T-cell (primary cell): ENCODE measurements around the gene DLX6. TPM values are rescaled to one million over a fixed set of nuclear protein-coding genes. Genes with fewer than 3 reads are reported as not detected.

Source experiments
- ATAC-seq, 4 experiments: fragments of 200-7000 bp in 3 of 4; fragments of 150-1000 bp in 1 of 4; cut with Tn5 transposase; replicated peaks in 1 of 4; 1 replicate in 3 of 4; 2 replicates in 1 of 4; pipeline ENCODE4 v1.10.0; 2021; ENCODE audit warnings: moderate library complexity in 3 of 4, mild to moderate bottlenecking in 2 of 4, moderate number of reproducible peaks in 1 of 4
- CTCF ChIA-PET, 2 donors: fragments of 300-600 bp; sonication (Branson Sonifier 250); formaldehyde crosslinking; loops; one replicate each; lab custom pipeline; 2022; ENCODE audit warnings: antibody characterized with exemption in 2 of 2; lab: Charles Lee
- POLR2A ChIA-PET, 2 donors: fragments of 300-600 bp; sonication (Branson Sonifier 250); formaldehyde crosslinking; loops; one replicate each; lab custom pipeline; 2022; ENCODE audit warnings: antibody characterized with exemption in 2 of 2; lab: Charles Lee
- DNase-seq, 35 experiments: peaks; one replicate each; pipeline versions ENCODE4 v3.0.0 to v3.0.0-alpha.2; 2013 to 2023
- H3K27ac ChIP-seq: one replicate; pipeline ENCODE4 v1.5.1; 2013; ENCODE audit warnings: low read length
- H3K27me3 ChIP-seq, 2 experiments: replicated peaks in 1 of 2; 1 replicate in 1 of 2; 2 replicates in 1 of 2; pipeline versions ENCODE4 v1.6.1 to v1.7.0; 2013; ENCODE audit warnings: low read length in 1 of 2, mixed read lengths in 1 of 2; ENCODE audit not compliant: control insufficient read depth in 2 of 2, insufficient read depth in 2 of 2; ENCODE audit errors: extremely low read depth in 1 of 2
- H3K36me3 ChIP-seq, 2 donors: 1 replicate in 1 of 2; 2 replicates in 1 of 2; pipeline versions ENCODE4 v1.6.1 to v1.7.0; 2013; ENCODE audit warnings: low read length in 1 of 2; ENCODE audit not compliant: control insufficient read depth in 2 of 2, insufficient read depth in 1 of 2; ENCODE audit errors: extremely low read depth in 1 of 2
- H3K4me1 ChIP-seq, 2 experiments: 1 replicate in 1 of 2; 2 replicates in 1 of 2; pipeline versions ENCODE4 v1.6.1 to v1.7.0; 2013; ENCODE audit warnings: low read length in 2 of 2, mixed read lengths in 1 of 2; ENCODE audit not compliant: insufficient read depth in 2 of 2, control insufficient read depth in 1 of 2; ENCODE audit errors: extremely low read depth in 1 of 2
- H3K4me3 ChIP-seq, 2 donors: 1 replicate in 1 of 2; 2 replicates in 1 of 2; pipeline versions ENCODE4 v1.5.1 to v1.7.0; 2013; ENCODE audit warnings: mild to moderate bottlenecking in 2 of 2, low read length in 1 of 2, moderate library complexity in 1 of 2; ENCODE audit not compliant: control insufficient read depth in 1 of 2; ENCODE audit errors: extremely low read depth in 1 of 2
- H3K9me3 ChIP-seq: 2 replicates; pipeline ENCODE4 v1.7.0; 2013
- H3K27ac Mint-ChIP-seq, 2 donors: one replicate each; pipeline ENCODE4 v1.8.0; 2020 to 2021; ENCODE audit warnings: mild to moderate bottlenecking in 2 of 2, mixed read lengths in 2 of 2
- H3K27me3 Mint-ChIP-seq, 2 donors: one replicate each; pipeline ENCODE4 v1.8.0; 2021 to 2022; ENCODE audit warnings: mixed read lengths in 2 of 2
- H3K36me3 Mint-ChIP-seq: one replicate; pipeline ENCODE4 v1.8.0; 2021; ENCODE audit warnings: mixed read lengths
- H3K4me1 Mint-ChIP-seq, 3 donors: one replicate each; pipeline ENCODE4 v1.8.0; 2020 to 2022; ENCODE audit warnings: mixed read lengths in 3 of 3, mild to moderate bottlenecking in 1 of 3
- H3K4me3 Mint-ChIP-seq, 3 donors: one replicate each; pipeline ENCODE4 v1.8.0; 2020 to 2022; ENCODE audit warnings: mild to moderate bottlenecking in 3 of 3, mixed read lengths in 3 of 3, moderate library complexity in 3 of 3
- H3K9me3 Mint-ChIP-seq, 3 donors: one replicate each; pipeline ENCODE4 v1.8.0; 2020 to 2022; ENCODE audit warnings: mixed read lengths in 3 of 3
- WGBS: methylation state at CpG from one replicate; pipeline ENCODE4 v1.1.5; 2013; ENCODE audit warnings: missing lambda C conversion rate; ENCODE audit not compliant: insufficient coverage; 5-methylcytosine and 5-hydroxymethylcytosine counted together
- total RNA-seq, 35 experiments: library from RNA in 6 of 35; stranded (reverse) in 6 of 35; fragments of 120-200 nt in 1 of 35; gene quantifications; one replicate each; pipeline versions ENCODE4 v1.2.1 to v1.2.4 and lab custom pipeline; 2013 to 2026

The DLX6 gene
- total RNA-seq, 5 donors from 2014 or later (not counting 1 experiment from before 2014, with no cell fraction given) = not detected

GRCh38 chr7:97008275-97008917, 3.0 kb downstream of the DLX6 start:
- DNase-seq (no peak), ATAC-seq (no peak)
- Histone ChIP-seq H3K4me3 (no peak overlapping the region), H3K9me3 (peaks cover 3% of the 10 kb centered on the region), H3K27ac (no peak overlapping the region), H3K4me1 (peaks cover 0 to 34% of the 10 kb centered on the region in 2 experiments), H3K27me3 (peaks cover 18 to 60% of the 10 kb centered on the region in 2 experiments), H3K36me3 (no peaks in the 10 kb centered on the region)
- H3K4me3 Mint-ChIP-seq = no peak overlapping the region
- H3K27ac Mint-ChIP-seq = no peak overlapping the region
- H3K4me1 Mint-ChIP-seq = peaks cover 17 to 23% (median 18%) of the 10 kb centered on the region in 3 donors
- ChIA-PET CTCF (interaction anchor here in 1 of 2 donors (0.6 kb wide), 1 partner anchor 829 kb away, joined by 3 read pairs; no protein-coding TSS in a partner anchor), POLR2A (interaction anchor here in 1 of 2 donors (0.6 kb wide), 1 partner anchor 15 kb away, joined by 6 read pairs; no protein-coding TSS in a partner anchor)
- no peaks in the 10 kb centered on the region for H3K36me3 Mint-ChIP-seq
- WGBS = no CpG with 5 or more reads among the region's 3 CpGs
- H3K9me3 Mint-ChIP-seq = peaks cover 3 to 8% (median 7%) of the 10 kb centered on the region in 3 donors
- peaks cover 67 to 79% of the 10 kb centered on the region in 2 donors for H3K27me3 Mint-ChIP-seq

DNA sequence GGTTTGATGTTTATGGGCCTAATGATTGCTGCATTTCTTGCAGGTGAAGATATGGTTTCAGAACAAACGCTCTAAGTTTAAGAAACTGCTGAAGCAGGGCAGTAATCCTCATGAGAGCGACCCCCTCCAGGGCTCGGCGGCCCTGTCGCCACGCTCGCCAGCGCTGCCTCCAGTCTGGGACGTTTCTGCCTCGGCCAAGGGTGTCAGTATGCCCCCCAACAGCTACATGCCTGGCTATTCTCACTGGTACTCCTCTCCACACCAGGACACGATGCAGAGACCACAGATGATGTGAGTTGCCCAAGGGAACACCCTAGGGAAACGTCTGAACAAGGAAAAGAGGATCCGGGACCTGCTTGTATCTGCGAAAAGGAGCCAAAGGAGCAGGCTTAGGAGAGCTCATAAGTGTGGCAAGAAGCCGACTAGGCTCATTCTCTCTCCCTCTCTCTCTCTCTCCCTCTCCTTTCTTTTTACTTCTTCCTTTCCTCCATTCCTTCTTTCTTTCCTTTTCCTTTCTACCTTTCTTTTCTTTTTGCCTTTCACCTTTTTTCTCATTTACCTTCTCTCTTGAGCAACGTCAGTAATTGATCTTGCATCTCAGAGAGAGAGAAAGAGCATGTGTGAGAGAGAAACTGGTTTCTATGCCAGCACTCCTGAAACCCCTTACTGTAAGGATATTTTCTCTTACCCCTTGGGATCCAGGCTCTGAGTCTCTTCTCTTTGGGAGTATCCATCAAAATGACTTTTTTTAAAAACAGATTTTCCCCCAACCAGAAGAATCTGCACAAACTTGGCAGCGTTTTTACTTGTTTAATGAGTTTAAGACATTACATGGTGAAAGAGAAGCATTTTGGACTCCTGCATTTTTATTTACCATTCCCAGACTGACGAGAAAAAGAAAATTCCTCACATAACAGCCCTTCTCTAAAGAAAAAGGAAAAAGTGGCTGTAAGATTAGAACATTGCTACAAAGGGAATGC, 4.7 kb downstream of the DLX6 start:
- H3K27me3 Mint-ChIP-seq = peaks cover 75 to 84% of the 10 kb centered on the region in 2 donors
- Histone ChIP-seq H3K27me3 (peaks cover 30 to 50% of the 10 kb centered on the region in 2 experiments), H3K4me1 (peaks cover 0 to 22% of the 10 kb centered on the region in 2 experiments), H3K27ac (no peak overlapping the region), H3K36me3 (no peaks in the 10 kb centered on the region), H3K9me3 (peaks cover 3% of the 10 kb centered on the region), H3K4me3 (no peak overlapping the region)
- ChIA-PET POLR2A (no interaction called here), CTCF (no interaction called here)
- ATAC-seq = no peak
- no peak overlapping the region for H3K4me3 Mint-ChIP-seq
- peaks cover 3 to 8% (median 7%) of the 10 kb centered on the region in 3 donors for H3K9me3 Mint-ChIP-seq
- H3K4me1 Mint-ChIP-seq = peaks cover 9 to 14% (median 13%) of the 10 kb centered on the region in 3 donors
- 13% methylated on average over 13 of the region's 18 CpGs for WGBS
- H3K36me3 Mint-ChIP-seq = no peaks in the 10 kb centered on the region
- no peak overlapping the region for H3K27ac Mint-ChIP-seq
- DNase-seq = no peak

GRCh38 chr7:97011104-97011503, 5.8 kb downstream of the DLX6 start:
- peaks cover 37 to 47% of the 10 kb centered on the region in 2 experiments for H3K27me3 ChIP-seq
- no peak overlapping the region for H3K4me3 ChIP-seq
- peaks cover 3% of the 10 kb centered on the region for H3K9me3 ChIP-seq
- H3K4me3 Mint-ChIP-seq = no peak overlapping the region
- WGBS = no CpG with 5 or more reads among the region's 1 CpG
- H3K36me3 Mint-ChIP-seq = no peaks in the 10 kb centered on the region
- DNase-seq (no peak), ATAC-seq (no peak)
- ChIA-PET CTCF (no interaction called here), POLR2A (no interaction called here)
- peaks cover 6 to 13% (median 12%) of the 10 kb centered on the region in 3 donors for H3K4me1 Mint-ChIP-seq
- no peaks in the 10 kb centered on the region for H3K36me3 ChIP-seq
- H3K27ac ChIP-seq = no peak overlapping the region
- H3K9me3 Mint-ChIP-seq = peaks cover 3 to 8% (median 7%) of the 10 kb centered on the region in 3 donors
- H3K27me3 Mint-ChIP-seq = peaks cover 86 to 90% of the 10 kb centered on the region in 2 donors
- H3K4me1 ChIP-seq = peaks cover 0 to 13% of the 10 kb centered on the region in 2 experiments
- no peak overlapping the region for H3K27ac Mint-ChIP-seq

- ChIA-PET CTCF (no interaction called here), POLR2A (no interaction called here)
- Histone ChIP-seq H3K36me3 (no peaks in the 10 kb centered on the region), H3K27ac (no peak overlapping the region), H3K4me3 (no peak overlapping the region), H3K27me3 (peaks cover 40 to 49% of the 10 kb centered on the region in 2 experiments), H3K9me3 (peaks cover 3% of the 10 kb centered on the region), H3K4me1 (peaks cover 0 to 13% of the 10 kb centered on the region in 2 experiments)
- H3K9me3 Mint-ChIP-seq = peaks cover 3 to 8% (median 7%) of the 10 kb centered on the region in 3 donors
- peaks cover 6 to 11% (median 10%) of the 10 kb centered on the region in 3 donors for H3K4me1 Mint-ChIP-seq
- H3K36me3 Mint-ChIP-seq = no peaks in the 10 kb centered on the region
- ATAC-seq (no peak), DNase-seq (no peak)
- 18% methylated on average over 7 of the region's 15 CpGs for WGBS
- H3K27me3 Mint-ChIP-seq = peaks cover 88 to 91% of the 10 kb centered on the region in 2 donors
- no peak overlapping the region for H3K27ac Mint-ChIP-seq
- H3K4me3 Mint-ChIP-seq = no peak overlapping the region
Measured at GRCh38 chr7:97011536-97012364, 6.4 kb downstream of the DLX6 start.

- H3K27me3 Mint-ChIP-seq = peaks cover 88 to 91% of the 10 kb centered on the region in 2 donors
- Histone ChIP-seq H3K27me3 (peaks cover 40 to 49% of the 10 kb centered on the region in 2 experiments), H3K36me3 (no peaks in the 10 kb centered on the region), H3K27ac (no peak overlapping the region), H3K4me1 (peaks cover 0 to 8% of the 10 kb centered on the region in 2 experiments), H3K4me3 (no peak overlapping the region), H3K9me3 (peaks cover 3% of the 10 kb centered on the region)
- ATAC-seq = no peak
- H3K27ac Mint-ChIP-seq = no peak overlapping the region
- H3K36me3 Mint-ChIP-seq = no peaks in the 10 kb centered on the region
- no peak for DNase-seq
- POLR2A ChIA-PET = no interaction called here
- CTCF ChIA-PET = interaction anchor here in 1 of 2 donors (0.6 kb wide), 1 partner anchor 11 kb away, joined by 3 read pairs; no protein-coding TSS in a partner anchor
- 20% methylated on average over 13 of the region's 21 CpGs for WGBS
- H3K9me3 Mint-ChIP-seq = peaks cover 3 to 8% (median 7%) of the 10 kb centered on the region in 3 donors
- H3K4me1 Mint-ChIP-seq = peaks cover 5 to 10% (median 5%) of the 10 kb centered on the region in 3 donors
- no peak overlapping the region for H3K4me3 Mint-ChIP-seq
Measured at GRCh38 chr7:97012365-97013133, 7.2 kb downstream of the DLX6 start.
